Hepatocyte (in vitro differentiated cells): ENCODE measurements around the gene WIPF3. TPM values are rescaled to one million over a fixed set of nuclear protein-coding genes. Genes with fewer than 3 reads are reported as not detected.

Experiments
- DNase-seq: peaks from one replicate; pipeline ENCODE4 v3.0.0-alpha.2; 2016; ENCODE audit warnings: low spot score
- H2AFZ ChIP-seq: fragments of 200-600 bp; sonication (generic); 2 replicates; pipeline ENCODE4 v1.6.0; 2016; ENCODE audit warnings: antibody characterized with exemption, mild to moderate bottlenecking
- H3K27ac ChIP-seq: fragments of 200-600 bp; sonication (generic); 2 replicates; pipeline ENCODE4 v1.5.1; 2016; ENCODE audit warnings: mild to moderate bottlenecking
- H3K27me3 ChIP-seq: fragments of 200-600 bp; sonication (generic); 2 replicates; pipeline ENCODE4 v1.6.1; 2016
- H3K36me3 ChIP-seq: fragments of 200-600 bp; sonication (generic); replicated peaks from 2 replicates; pipeline ENCODE4 v1.5.1; 2016; ENCODE audit warnings: low read depth; ENCODE audit not compliant: insufficient read depth
- H3K4me1 ChIP-seq: fragments of 200-600 bp; sonication (generic); 2 replicates; pipeline ENCODE4 v1.5.1; 2016; ENCODE audit warnings: mild to moderate bottlenecking, moderate library complexity; ENCODE audit not compliant: insufficient read depth
- H3K4me2 ChIP-seq: fragments of 200-600 bp; sonication (generic); 2 replicates; pipeline ENCODE4 v1.6.0; 2016
- H3K4me3 ChIP-seq: fragments of 200-600 bp; sonication (generic); 2 replicates; pipeline ENCODE4 v1.5.1; 2016; ENCODE audit warnings: mild to moderate bottlenecking
- H3K79me2 ChIP-seq: fragments of 200-600 bp; sonication (generic); 2 replicates; pipeline ENCODE4 v1.6.0; 2017; ENCODE audit warnings: mild to moderate bottlenecking
- H3K9me2 ChIP-seq: fragments of 200-600 bp; sonication (generic); replicated peaks from 2 replicates; pipeline ENCODE4 v1.6.0; 2017; ENCODE audit warnings: mild to moderate bottlenecking; ENCODE audit not compliant: insufficient read depth
- H3K9me3 ChIP-seq: fragments of 200-600 bp; sonication (generic); 2 replicates; pipeline ENCODE4 v1.5.1; 2016; ENCODE audit warnings: low read depth, mild to moderate bottlenecking
- H4K20me1 ChIP-seq: fragments of 200-600 bp; sonication (generic); 2 replicates; pipeline ENCODE4 v1.6.0; 2016; ENCODE audit warnings: mild to moderate bottlenecking; ENCODE audit not compliant: insufficient read depth, poor library complexity, severe bottlenecking
- EZH2 ChIP-seq: fragments of 200-600 bp; sonication (generic); IDR thresholded peaks from 2 replicates; pipeline ENCODE4 v1.6.1; 2016; ENCODE audit warnings: antibody characterized with exemption, mild to moderate bottlenecking, borderline replicate concordance
- EZH2phosphoT487 ChIP-seq: fragments of 200-600 bp; sonication (generic); IDR thresholded peaks from one replicate; pipeline ENCODE4 v1.6.1; 2018; ENCODE audit warnings: antibody characterized with exemption, mild to moderate bottlenecking, low read depth, moderate library complexity; ENCODE audit not compliant: unreplicated experiment, severe bottlenecking
- WGBS: methylation state at CpG from one replicate; pipeline ENCODE4 v1.1.6; 2016; ENCODE audit warnings: low lambda C conversion rate; ENCODE audit errors: missing lambda C conversion rate; 5-methylcytosine and 5-hydroxymethylcytosine counted together
- polyA plus RNA-seq: library from polyadenylated mRNA; unstranded; fragments of >200 nt; fragmentation: Nextera tagmentation; extraction: Ambion mirVana; gene quantifications from 2 replicates; pipeline ENCODE4 v1.2.1, GENCODE V29; 2016
- total RNA-seq: library from RNA; depleted of rRNA; stranded (reverse); fragments of >200 nt; gene quantifications from 2 replicates; pipeline ENCODE4 v1.2.3, GENCODE V29; 2014
- TF ChIP-seq, protein P1 (sequence below): fragments of 200-600 bp; sonication (generic); IDR thresholded peaks from 2 replicates; pipeline ENCODE4 v1.5.1; 2016; ENCODE audit warnings: antibody characterized with exemption, mild to moderate bottlenecking; ENCODE audit not compliant: poor library complexity

The WIPF3 gene
- total and polyA plus RNA-seq, 2 experiments from 2014 or later, result 0.98 to 2.4 TPM

GRCh38 chr7:29891766-29892165, 85.5 kb downstream of the WIPF3 start:
- no peaks in the 10 kb centered on the region for H3K9me3 ChIP-seq
- 81% methylated on average over 4 of the region's 4 CpGs for WGBS
- H2AFZ ChIP-seq, result no peak overlapping the region
- no peak for TF ChIP-seq EZH2phosphoT487
- TF ChIP-seq EZH2, result no peak
- TF ChIP-seq, protein P1, sequence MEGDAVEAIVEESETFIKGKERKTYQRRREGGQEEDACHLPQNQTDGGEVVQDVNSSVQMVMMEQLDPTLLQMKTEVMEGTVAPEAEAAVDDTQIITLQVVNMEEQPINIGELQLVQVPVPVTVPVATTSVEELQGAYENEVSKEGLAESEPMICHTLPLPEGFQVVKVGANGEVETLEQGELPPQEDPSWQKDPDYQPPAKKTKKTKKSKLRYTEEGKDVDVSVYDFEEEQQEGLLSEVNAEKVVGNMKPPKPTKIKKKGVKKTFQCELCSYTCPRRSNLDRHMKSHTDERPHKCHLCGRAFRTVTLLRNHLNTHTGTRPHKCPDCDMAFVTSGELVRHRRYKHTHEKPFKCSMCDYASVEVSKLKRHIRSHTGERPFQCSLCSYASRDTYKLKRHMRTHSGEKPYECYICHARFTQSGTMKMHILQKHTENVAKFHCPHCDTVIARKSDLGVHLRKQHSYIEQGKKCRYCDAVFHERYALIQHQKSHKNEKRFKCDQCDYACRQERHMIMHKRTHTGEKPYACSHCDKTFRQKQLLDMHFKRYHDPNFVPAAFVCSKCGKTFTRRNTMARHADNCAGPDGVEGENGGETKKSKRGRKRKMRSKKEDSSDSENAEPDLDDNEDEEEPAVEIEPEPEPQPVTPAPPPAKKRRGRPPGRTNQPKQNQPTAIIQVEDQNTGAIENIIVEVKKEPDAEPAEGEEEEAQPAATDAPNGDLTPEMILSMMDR, result no peak
- H3K27me3 ChIP-seq, result no peaks in the 10 kb centered on the region
- H3K9me2 ChIP-seq, result no peaks in the 10 kb centered on the region
- H3K4me1 ChIP-seq, result no peaks in the 10 kb centered on the region
- H3K79me2 ChIP-seq, result no peaks in the 10 kb centered on the region
- no peak overlapping the region for H3K27ac ChIP-seq
- no peaks in the 10 kb centered on the region for H4K20me1 ChIP-seq
- H3K4me3 ChIP-seq, result no peak overlapping the region
- H3K4me2 ChIP-seq, result no peak overlapping the region
- H3K36me3 ChIP-seq, result no peaks in the 10 kb centered on the region
- DNase-seq, result no peak

DNA sequence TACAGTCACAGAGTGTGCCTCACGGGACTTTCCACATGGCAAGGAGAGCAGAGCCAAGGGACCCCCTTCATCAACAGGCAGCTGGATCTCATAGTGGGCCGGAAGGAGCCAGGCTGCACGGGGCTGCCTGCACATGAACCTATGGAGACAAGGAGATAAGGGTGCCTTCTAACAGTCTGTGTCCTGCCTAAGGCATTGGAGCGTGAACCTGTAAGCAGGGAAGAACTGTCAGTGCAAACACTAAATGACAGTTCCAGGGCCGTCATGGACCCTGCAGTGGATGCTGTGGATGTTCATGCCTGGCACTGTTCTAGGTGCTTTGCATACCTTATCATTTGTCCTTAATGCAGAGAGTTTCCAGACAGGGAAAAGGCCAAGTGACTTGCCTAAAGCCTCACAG, 85.9 kb downstream of the WIPF3 start:
- no peak overlapping the region for H2AFZ ChIP-seq
- no peak overlapping the region for H3K4me2 ChIP-seq
- 83% methylated on average over 5 of the region's 5 CpGs for WGBS
- no peaks in the 10 kb centered on the region for H3K4me1 ChIP-seq
- no peaks in the 10 kb centered on the region for H3K79me2 ChIP-seq
- no peaks in the 10 kb centered on the region for H3K27me3 ChIP-seq
- TF ChIP-seq, protein P1, result no peak
- TF ChIP-seq EZH2 (no peak), EZH2phosphoT487 (no peak)
- H4K20me1 ChIP-seq, result no peaks in the 10 kb centered on the region
- DNase-seq, result no peak
- H3K4me3 ChIP-seq, result no peak overlapping the region
- no peaks in the 10 kb centered on the region for H3K9me3 ChIP-seq
- H3K27ac ChIP-seq, result no peak overlapping the region
- no peaks in the 10 kb centered on the region for H3K36me3 ChIP-seq
- no peaks in the 10 kb centered on the region for H3K9me2 ChIP-seq

DNA sequence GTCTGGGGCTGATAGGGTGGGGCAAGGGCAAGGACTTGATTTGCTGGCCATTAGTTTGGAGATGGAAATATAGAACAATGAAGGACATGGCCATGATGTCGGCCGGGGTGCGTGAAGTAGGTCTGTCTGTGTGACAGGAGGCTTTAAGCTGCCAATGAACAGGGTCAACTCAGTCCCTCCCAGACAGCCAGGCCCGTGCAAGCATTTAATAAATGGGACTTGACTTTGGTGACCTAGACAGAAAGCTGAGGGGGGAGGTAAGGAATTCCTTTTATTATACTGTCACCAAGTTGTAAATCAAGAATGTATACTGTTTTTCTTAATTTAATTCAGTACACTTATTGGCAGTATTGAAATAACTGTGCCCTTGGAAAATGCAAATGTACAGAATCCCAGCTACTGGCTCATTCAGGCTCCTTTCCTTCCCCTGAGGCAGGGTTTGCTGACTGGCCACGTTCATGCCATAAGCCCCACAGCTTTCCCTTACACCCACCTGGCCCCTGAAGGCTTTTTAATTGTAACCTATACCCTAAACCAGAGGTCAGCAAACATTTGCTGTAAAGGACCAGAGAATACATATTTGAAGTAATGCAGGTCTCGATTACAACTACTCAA, 87.2 kb downstream of the WIPF3 start:
- no peak overlapping the region for H3K4me2 ChIP-seq
- H3K4me1 ChIP-seq, result no peaks in the 10 kb centered on the region
- H4K20me1 ChIP-seq, result no peaks in the 10 kb centered on the region
- no peak overlapping the region for H2AFZ ChIP-seq
- H3K79me2 ChIP-seq, result no peaks in the 10 kb centered on the region
- WGBS, result 73% methylated on average over 6 of the region's 6 CpGs
- no peaks in the 10 kb centered on the region for H3K9me3 ChIP-seq
- H3K27ac ChIP-seq, result no peak overlapping the region
- no peak overlapping the region for H3K4me3 ChIP-seq
- H3K27me3 ChIP-seq, result no peaks in the 10 kb centered on the region
- no peaks in the 10 kb centered on the region for H3K36me3 ChIP-seq
- TF ChIP-seq EZH2phosphoT487 (no peak), EZH2 (no peak)
- TF ChIP-seq, protein P1, result no peak
- no peak for DNase-seq
- H3K9me2 ChIP-seq, result no peaks in the 10 kb centered on the region

DNA sequence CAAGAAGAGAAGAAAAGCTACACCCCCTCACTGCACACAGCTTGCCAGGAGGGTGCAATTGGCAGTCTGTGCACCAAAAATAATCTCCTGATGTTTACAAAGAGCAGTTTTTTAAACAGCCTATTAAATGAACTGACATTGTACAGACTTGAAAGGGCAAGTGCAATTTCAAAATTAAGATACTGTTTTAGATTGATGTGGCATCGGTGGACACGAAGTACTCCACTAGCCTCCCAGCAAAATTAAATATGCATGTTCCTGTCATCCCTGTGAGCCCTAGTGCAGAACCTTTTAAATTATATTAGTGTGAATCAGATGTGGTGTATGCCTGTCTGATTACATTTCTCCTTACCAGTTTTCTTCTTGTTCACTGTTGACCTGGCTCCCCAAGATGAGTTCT, 87.9 kb downstream of the WIPF3 start:
- 57% methylated on average over 2 of the region's 2 CpGs for WGBS
- no peaks in the 10 kb centered on the region for H3K9me2 ChIP-seq
- no peak for DNase-seq
- no peaks in the 10 kb centered on the region for H3K79me2 ChIP-seq
- H3K36me3 ChIP-seq, result no peaks in the 10 kb centered on the region
- no peaks in the 10 kb centered on the region for H3K9me3 ChIP-seq
- no peaks in the 10 kb centered on the region for H3K4me1 ChIP-seq
- H3K4me2 ChIP-seq, result no peak overlapping the region
- H4K20me1 ChIP-seq, result no peaks in the 10 kb centered on the region
- no peak overlapping the region for H2AFZ ChIP-seq
- no peaks in the 10 kb centered on the region for H3K27me3 ChIP-seq
- no peak overlapping the region for H3K4me3 ChIP-seq
- H3K27ac ChIP-seq, result no peak overlapping the region
- TF ChIP-seq, protein P1, result no peak
- TF ChIP-seq EZH2phosphoT487 (no peak), EZH2 (no peak)
